HCT116 (cell line): ENCODE measurements around the gene MYO1G. TPM values are rescaled to one million over a fixed set of nuclear protein-coding genes. Genes with fewer than 3 reads are reported as not detected.

ENCODE experiments used
- ATAC-seq: fragments of 200-7000 bp; cut with Tn5 transposase; 2 replicates; pipeline ENCODE4 v1.9.1; 2020; ENCODE audit warnings: mild to moderate bottlenecking, moderate library complexity
- BruUV-seq: library from RNA; stranded (reverse); fragments of 400-500 nt; replicated peaks from 2 replicates; lab custom pipeline; 2021; lab: Mats Ljungman, UMichigan
- CTCF ChIA-PET: fragments of 300-600 bp; sonication (Branson Sonifier 250); formaldehyde crosslinking; loops from one replicate; lab custom pipeline; 2021; ENCODE audit warnings: antibody characterized with exemption; lab: Charles Lee
- POLR2A ChIA-PET: fragments of 300-600, 350-600 bp; sonication (Branson Sonifier 250); formaldehyde crosslinking; loops from one replicate; lab custom pipeline; 2021; ENCODE audit warnings: antibody characterized with exemption; lab: Charles Lee
- RAD21 ChIA-PET, 2 experiments: fragments of 300-600 bp; sonication (Branson Sonifier 250); formaldehyde crosslinking; loops; one replicate each; lab custom pipeline; 2023; ENCODE audit warnings: low total read pairs in 2 of 2; ENCODE audit not compliant: uncharacterized antibody in 2 of 2, unreplicated experiment in 2 of 2, low non-redundant PET in 1 of 2; lab: Charles Lee
- DNase-seq: peaks from one replicate; pipeline ENCODE4 v3.0.0-alpha.2; 2010; ENCODE audit warnings: low read depth, low spot score
- H2AFZ ChIP-seq: fragments of 200-600 bp; shearing (Covaris generic), sonication (generic); 2 replicates; pipeline ENCODE4 v1.6.1; 2017; ENCODE audit warnings: low read depth, mixed run types, mixed read lengths, antibody characterized with exemption, low read length; ENCODE audit not compliant: poor library complexity, severe bottlenecking
- H3K27ac ChIP-seq: 2 replicates; pipeline ENCODE4 v1.5.1; 2012; ENCODE audit warnings: low read depth, low read length
- H3K27me3 ChIP-seq: fragments of 200-600 bp; sonication (generic); 2 replicates; pipeline ENCODE4 v1.6.1; 2016; ENCODE audit warnings: mixed run types, low read length, mixed read lengths; ENCODE audit not compliant: insufficient read depth
- H3K36me3 ChIP-seq, 2 experiments: fragments of 200-500 bp in 1 of 2; fragments of 200-600 bp in 1 of 2; sonication (Bioruptor generic) in 1 of 2; sonication (generic) in 1 of 2; 2 replicates each; pipeline versions ENCODE4 v1.5.1 to v1.6.1; 2014 to 2016; ENCODE audit warnings: low read length in 2 of 2, inconsistent platforms in 1 of 2, mixed read lengths in 1 of 2, mixed run types in 1 of 2; ENCODE audit not compliant: insufficient read depth in 2 of 2, control insufficient read depth in 1 of 2
- H3K4me1 ChIP-seq, 2 experiments: fragments of 200-600 bp in 1 of 2; sonication (generic) in 1 of 2; 2 replicates each; pipeline versions ENCODE4 v1.5.1 to v1.6.1; 2012 to 2017; ENCODE audit warnings: low read length in 2 of 2, inconsistent platforms in 1 of 2, mild to moderate bottlenecking in 1 of 2, mixed read lengths in 1 of 2, mixed run types in 1 of 2, moderate library complexity in 1 of 2; ENCODE audit not compliant: insufficient read depth in 2 of 2, control insufficient read depth in 1 of 2
- H3K4me2 ChIP-seq: fragments of 200-600 bp; sonication (generic); 2 replicates; pipeline ENCODE4 v1.6.1; 2017; ENCODE audit warnings: mixed run types, low read length, mixed read lengths
- H3K4me3 ChIP-seq, 2 experiments: fragments of 200-600 bp in 1 of 2; sonication (generic) in 1 of 2; replicated peaks in 1 of 2; 2 replicates each; pipeline ENCODE4 v1.5.1; 2011 to 2016; ENCODE audit warnings: low read length in 2 of 2, control low read depth in 1 of 2, low read depth in 1 of 2, mild to moderate bottlenecking in 1 of 2, mixed read lengths in 1 of 2, mixed run types in 1 of 2
- H3K79me2 ChIP-seq: fragments of 200-600 bp; sonication (generic); 2 replicates; pipeline ENCODE4 v1.6.1; 2017; ENCODE audit warnings: mild to moderate bottlenecking, mixed run types, low read length, moderate library complexity, mixed read lengths; ENCODE audit not compliant: insufficient read depth
- H3K9ac ChIP-seq: fragments of 200-600 bp; sonication (generic); 2 replicates; pipeline ENCODE4 v1.6.1; 2016; ENCODE audit warnings: low read length, mixed read lengths
- H3K9me2 ChIP-seq: fragments of 200-600 bp; sonication (generic), shearing (Covaris generic); 2 replicates; pipeline ENCODE4 v1.6.1; 2017; ENCODE audit warnings: mixed run types, mild to moderate bottlenecking, moderate library complexity; ENCODE audit not compliant: insufficient read depth
- H3K9me3 ChIP-seq, 2 experiments: fragments of 200-500 bp in 1 of 2; fragments of 200-600 bp in 1 of 2; sonication (Bioruptor generic) in 1 of 2; sonication (generic) in 1 of 2; 2 replicates each; pipeline ENCODE4 v1.6.1; 2014 to 2017; ENCODE audit warnings: low read length in 2 of 2, mixed read lengths in 2 of 2, inconsistent platforms in 1 of 2, low read depth in 1 of 2, mild to moderate bottlenecking in 1 of 2, mixed run types in 1 of 2, moderate library complexity in 1 of 2; ENCODE audit not compliant: control insufficient read depth in 1 of 2, insufficient read depth in 1 of 2
- H4K20me1 ChIP-seq: fragments of 200-600 bp; sonication (generic), shearing (Covaris generic); 2 replicates; pipeline ENCODE4 v1.6.1; 2017; ENCODE audit warnings: mixed run types, mild to moderate bottlenecking, moderate library complexity; ENCODE audit not compliant: insufficient read depth
- ATF3 ChIP-seq: IDR thresholded peaks from 2 replicates; pipeline ENCODE4 v1.6.1; 2012
- CBX3 ChIP-seq: IDR thresholded peaks from 2 replicates; pipeline ENCODE4 v1.6.1; 2012; ENCODE audit warnings: low read depth
- CEBPB ChIP-seq: IDR thresholded peaks from 2 replicates; pipeline ENCODE4 v1.6.1; 2012; ENCODE audit warnings: low read depth
- CTCF ChIP-seq, 3 experiments: fragments of 200-600 bp in 1 of 3; sonication (generic) in 1 of 3; IDR thresholded peaks in 2 of 3; conservative IDR thresholded peaks in 1 of 3; 2 replicates each; pipeline ENCODE4 v1.5.1; 2012 to 2017; ENCODE audit warnings: low read depth in 2 of 3, low read length in 2 of 3, antibody characterized with exemption in 1 of 3, borderline replicate concordance in 1 of 3, control low read depth in 1 of 3, mild to moderate bottlenecking in 1 of 3, mixed read lengths in 1 of 3, mixed run types in 1 of 3, moderate library complexity in 1 of 3; ENCODE audit not compliant: insufficient read depth in 1 of 3
- EGR1 ChIP-seq: IDR thresholded peaks from 2 replicates; pipeline ENCODE4 v1.6.1; 2012; ENCODE audit warnings: low read depth
- ELF1 ChIP-seq: IDR thresholded peaks from 2 replicates; pipeline ENCODE4 v1.6.1; 2012; ENCODE audit warnings: low read depth, borderline replicate concordance
- EZH2 ChIP-seq: fragments of 200-600 bp; sonication (generic); IDR thresholded peaks from 2 replicates; pipeline ENCODE4 v1.6.1; 2017; ENCODE audit warnings: antibody characterized with exemption, mixed run types
- EZH2phosphoT487 ChIP-seq: fragments of 200-600 bp; IDR thresholded peaks from 2 replicates; pipeline ENCODE4 v1.6.1; 2018; ENCODE audit warnings: antibody characterized with exemption, borderline replicate concordance
- JUND ChIP-seq: IDR thresholded peaks from 2 replicates; pipeline ENCODE4 v1.6.1; 2012
- MAX ChIP-seq: IDR thresholded peaks from 2 replicates; pipeline ENCODE4 v1.6.1; 2012
- POLR2A ChIP-seq: IDR thresholded peaks from 2 replicates; pipeline ENCODE4 v1.7.0; 2011; ENCODE audit warnings: borderline replicate concordance; ENCODE audit not compliant: insufficient read depth, insufficient read length; ENCODE audit errors: extremely low read depth
- POLR2AphosphoS5 ChIP-seq: IDR thresholded peaks from 2 replicates; pipeline ENCODE4 v1.6.1; 2011; ENCODE audit warnings: mild to moderate bottlenecking, low read depth, low read length, moderate library complexity
- RAD21 ChIP-seq: IDR thresholded peaks from 2 replicates; pipeline ENCODE4 v1.6.1; 2012; ENCODE audit warnings: low read depth, mild to moderate bottlenecking
- REST ChIP-seq: IDR thresholded peaks from 2 replicates; pipeline ENCODE4 v1.6.1; 2012; ENCODE audit warnings: low read depth
- SRF ChIP-seq: IDR thresholded peaks from 2 replicates; pipeline ENCODE4 v1.6.1; 2012; ENCODE audit warnings: low read depth
- YY1 ChIP-seq: IDR thresholded peaks from 2 replicates; pipeline ENCODE4 v1.6.1; 2011; ENCODE audit warnings: low read length, low read depth, moderate library complexity, mild to moderate bottlenecking; ENCODE audit not compliant: insufficient replicate concordance; ENCODE audit errors: extremely low read depth
- ZFX ChIP-seq: fragments of 450-650 bp; IDR thresholded peaks from 2 replicates; pipeline ENCODE4 v1.6.1; 2017
- ZNF274 ChIP-seq: fragments of 200-500 bp; sonication (Bioruptor generic); IDR thresholded peaks from 2 replicates; pipeline ENCODE4 v1.6.1; 2014; ENCODE audit warnings: mild to moderate bottlenecking, low read depth, low read length, inconsistent platforms
- intact Hi-C: fragments of 100-400 bp; cut with micrococcal nuclease; formaldehyde crosslinking; loops from 2 replicates; pipeline ENCODE4 v1.10.0; 2022
- total RNA-seq: library from RNA; stranded (reverse); gene quantifications from one replicate; pipeline ENCODE4 v1.2.1, GENCODE V29; 2021; ENCODE audit not compliant: unreplicated experiment

Gene MYO1G
- total RNA-seq, 1 experiment from 2014 or later: 0.74 TPM

- intact Hi-C loops: no loop called here
- RAD21 ChIA-PET: no interaction called here
- Histone ChIP-seq H3K79me2 (no peaks in the 10 kb centered on the region), H2AFZ (no peak overlapping the region), H3K36me3 (no peaks in the 10 kb centered on the region), H3K27me3 (no peaks in the 10 kb centered on the region), H3K9me3 (no peaks in the 10 kb centered on the region), H3K4me2 (no peak overlapping the region), H3K9ac (no peak overlapping the region), H3K9me2 (no peaks in the 10 kb centered on the region), H3K4me1 (no peaks in the 10 kb centered on the region), H4K20me1 (no peaks in the 10 kb centered on the region), H3K27ac (no peak overlapping the region), H3K4me3 (no peak overlapping the region)
- CTCF ChIA-PET: no interaction called here
- no TSS peak for BruUV-seq
- no peak for ATAC-seq
- POLR2A ChIA-PET: no interaction called here
- DNase-seq: no peak
- TF ChIP-seq CBX3 (no peak), RAD21 (no peak), EGR1 (no peak), SRF (no peak), ATF3 (no peak), MAX (no peak), JUND (no peak), REST (no peak), CTCF (IDR thresholded peaks at IDR 0.05 in 2 of 3, conservative IDR thresholded peaks at IDR 0.05 in 1 of 3; ENCODE audit: borderline replicate concordance in 1 of 3, insufficient read depth in 1 of 3, low read depth in 2 of 3, low read length in 2 of 3) (no peak), EZH2 (no peak), ELF1 (no peak), CEBPB (no peak), YY1 (no peak), ZFX (no peak), POLR2A (no peak), ZNF274 (no peak), EZH2phosphoT487 (no peak), POLR2AphosphoS5 (no peak)
These were observed 43.2 kb downstream of the MYO1G start for GRCh38 chr7:44935583-44935982.
